ENCODE data around the gene DOCK2. TPM values are rescaled to one million over a fixed set of nuclear protein-coding genes. Genes with fewer than 3 reads are reported as not detected.

Gene DOCK2
- total and polyA plus RNA-seq, 2 of the 8 experiments (the other 6 are each of a cell fraction or from before 2014, with no cell fraction given), result 3.9 to 5.7 TPM

GRCh38 chr5:169789417-169789940 lies 152.4 kb downstream of the DOCK2 start (continued):
- TF ChIP-seq CBX5 (IDR thresholded peaks at IDR 0.05; ENCODE audit: low read depth, low read length) (no peak), GABPA (IDR thresholded peaks at IDR 0.05; ENCODE audit: borderline replicate concordance, insufficient read depth, low read length) (no peak), BACH1 (IDR thresholded peaks at IDR 0.05; ENCODE audit: low read length) (no peak), BRCA1 (IDR thresholded peaks at IDR 0.05; ENCODE audit: low read depth, low read length) (no peak), TAF7 (optimal IDR thresholded peaks at IDR 0.05; ENCODE audit: borderline replicate concordance, low read depth, low read length) (no peak)
